Parathyroid adenoma (tissue), 2 donors: Measurements from ENCODE around the gene CDC25B.
A peak's percentile ranks its signal among the peaks of the same experiment; 100 is the strongest.

Experiments
- H2AFZ ChIP-seq: fragments of 300-600 bp; sonication (generic); one replicate; pipeline ENCODE4 v1.7.0; 2017; ENCODE audit warnings: antibody characterized with exemption, mild to moderate bottlenecking
- H3K27ac ChIP-seq: fragments of 300-600 bp; sonication (generic); one replicate; pipeline ENCODE4 v1.7.0; 2017
- H3K27me3 ChIP-seq: fragments of 300-600 bp; sonication (generic); one replicate; pipeline ENCODE4 v1.7.0; 2017; ENCODE audit warnings: low read length; ENCODE audit not compliant: control insufficient read depth, insufficient read depth
- H3K36me3 ChIP-seq: fragments of 300-600 bp; sonication (generic); one replicate; pipeline ENCODE4 v1.7.0; 2017; ENCODE audit warnings: low read length; ENCODE audit not compliant: control insufficient read depth, insufficient read depth
- H3K4me1 ChIP-seq: fragments of 300-600 bp; sonication (generic); one replicate; pipeline ENCODE4 v1.7.0; 2017; ENCODE audit warnings: control low read depth
- H3K4me2 ChIP-seq: fragments of 300-600 bp; sonication (generic); one replicate; pipeline ENCODE4 v1.7.0; 2017; ENCODE audit warnings: low read length
- H3K4me3 ChIP-seq: fragments of 300-600 bp; sonication (generic); one replicate; pipeline ENCODE4 v1.7.0; 2017; ENCODE audit warnings: low read depth, low read length
- H3K79me2 ChIP-seq: fragments of 300-600 bp; sonication (generic); one replicate; pipeline ENCODE4 v1.7.0; 2017; ENCODE audit warnings: control low read depth
- H3K9ac ChIP-seq: fragments of 300-600 bp; sonication (generic); one replicate; pipeline ENCODE4 v1.7.0; 2017; ENCODE audit warnings: mild to moderate bottlenecking
- H3K9me3 ChIP-seq: fragments of 300-600 bp; sonication (generic); one replicate; pipeline ENCODE4 v1.7.0; 2017; ENCODE audit warnings: low read length; ENCODE audit not compliant: control insufficient read depth
- TF ChIP-seq, protein P1 (sequence below): fragments of 300-600 bp; sonication (generic); IDR thresholded peaks from one replicate; pipeline ENCODE4 v1.7.0; 2017; ENCODE audit warnings: antibody characterized with exemption, mild to moderate bottlenecking
- donor health status: primary hyperparathyroidism.

Gene CDC25B

DNA sequence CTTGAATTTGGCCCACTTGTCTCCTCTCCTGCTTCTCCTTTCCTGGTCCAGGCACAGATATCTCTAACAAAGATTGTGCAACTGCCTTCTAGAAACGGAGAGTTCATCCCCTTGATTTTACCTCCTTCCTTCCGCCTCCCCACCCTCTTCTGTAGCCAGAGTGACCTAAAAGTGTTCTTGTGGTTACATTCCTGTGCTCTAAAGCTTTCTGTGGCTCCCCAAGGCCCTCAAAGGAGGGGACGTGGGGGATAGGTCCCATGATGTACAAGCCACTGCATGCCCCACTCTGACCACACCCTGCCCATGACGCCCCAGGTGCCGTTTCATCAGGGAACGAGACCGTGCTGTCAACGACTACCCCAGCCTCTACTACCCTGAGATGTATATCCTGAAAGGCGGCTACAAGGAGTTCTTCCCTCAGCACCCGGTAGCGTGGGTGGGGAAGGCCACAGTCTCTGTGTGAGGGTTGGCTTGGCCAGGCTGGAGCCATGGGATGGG, 8.2 kb downstream of the CDC25B start:
- no peak overlapping the region for H3K9ac ChIP-seq
- H3K36me3 ChIP-seq: no peaks in the 10 kb centered on the region
- no peak overlapping the region for H3K27ac ChIP-seq
- TF ChIP-seq, protein P1, sequence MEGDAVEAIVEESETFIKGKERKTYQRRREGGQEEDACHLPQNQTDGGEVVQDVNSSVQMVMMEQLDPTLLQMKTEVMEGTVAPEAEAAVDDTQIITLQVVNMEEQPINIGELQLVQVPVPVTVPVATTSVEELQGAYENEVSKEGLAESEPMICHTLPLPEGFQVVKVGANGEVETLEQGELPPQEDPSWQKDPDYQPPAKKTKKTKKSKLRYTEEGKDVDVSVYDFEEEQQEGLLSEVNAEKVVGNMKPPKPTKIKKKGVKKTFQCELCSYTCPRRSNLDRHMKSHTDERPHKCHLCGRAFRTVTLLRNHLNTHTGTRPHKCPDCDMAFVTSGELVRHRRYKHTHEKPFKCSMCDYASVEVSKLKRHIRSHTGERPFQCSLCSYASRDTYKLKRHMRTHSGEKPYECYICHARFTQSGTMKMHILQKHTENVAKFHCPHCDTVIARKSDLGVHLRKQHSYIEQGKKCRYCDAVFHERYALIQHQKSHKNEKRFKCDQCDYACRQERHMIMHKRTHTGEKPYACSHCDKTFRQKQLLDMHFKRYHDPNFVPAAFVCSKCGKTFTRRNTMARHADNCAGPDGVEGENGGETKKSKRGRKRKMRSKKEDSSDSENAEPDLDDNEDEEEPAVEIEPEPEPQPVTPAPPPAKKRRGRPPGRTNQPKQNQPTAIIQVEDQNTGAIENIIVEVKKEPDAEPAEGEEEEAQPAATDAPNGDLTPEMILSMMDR: no peak
- no peak overlapping the region for H2AFZ ChIP-seq
- H3K4me2 ChIP-seq: no peak overlapping the region
- H3K4me3 ChIP-seq: no peak overlapping the region
- no peaks in the 10 kb centered on the region for H3K9me3 ChIP-seq
- peaks cover 37% of the 10 kb centered on the region for H3K4me1 ChIP-seq
- H3K27me3 ChIP-seq: no peaks in the 10 kb centered on the region
- H3K79me2 ChIP-seq: peaks cover 3% of the 10 kb centered on the region

DNA sequence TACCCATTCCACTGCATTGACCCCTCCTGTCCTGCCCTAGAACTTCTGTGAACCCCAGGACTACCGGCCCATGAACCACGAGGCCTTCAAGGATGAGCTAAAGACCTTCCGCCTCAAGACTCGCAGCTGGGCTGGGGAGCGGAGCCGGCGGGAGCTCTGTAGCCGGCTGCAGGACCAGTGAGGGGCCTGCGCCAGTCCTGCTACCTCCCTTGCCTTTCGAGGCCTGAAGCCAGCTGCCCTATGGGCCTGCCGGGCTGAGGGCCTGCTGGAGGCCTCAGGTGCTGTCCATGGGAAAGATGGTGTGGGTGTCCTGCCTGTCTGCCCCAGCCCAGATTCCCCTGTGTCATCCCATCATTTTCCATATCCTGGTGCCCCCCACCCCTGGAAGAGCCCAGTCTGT, 8.7 kb downstream of the CDC25B start:
- Histone ChIP-seq H3K27ac (no peak overlapping the region), H3K4me1 (peaks cover 34% of the 10 kb centered on the region), H3K36me3 (no peaks in the 10 kb centered on the region)

DNA sequence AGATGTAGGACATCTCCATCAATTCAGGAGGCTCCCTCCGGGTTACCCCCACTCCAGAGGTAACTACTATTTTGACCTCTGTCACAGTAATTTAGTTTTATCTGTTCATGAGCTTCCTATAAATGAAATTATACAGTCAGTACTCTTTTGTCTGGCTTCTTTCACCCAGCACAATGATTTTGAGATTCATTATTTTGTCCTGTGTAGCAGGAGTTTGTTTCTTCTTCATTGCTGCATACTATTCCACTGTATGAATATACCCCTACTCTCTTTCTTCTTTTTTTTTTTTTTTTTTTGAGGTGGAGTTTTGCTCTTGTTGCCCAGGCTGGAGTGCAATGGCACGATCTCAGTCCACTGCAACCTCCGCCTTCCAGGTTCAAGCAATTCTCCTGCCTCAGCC, 12.4 kb downstream of the CDC25B start:
- Histone ChIP-seq H3K27me3 (no peaks in the 10 kb centered on the region), H3K4me1 (peaks cover 43% of the 10 kb centered on the region), H3K9ac (no peak overlapping the region), H3K4me3 (no peak overlapping the region), H3K4me2 (peak overlapping the region; percentile 48), H2AFZ (no peak overlapping the region), H3K79me2 (no peaks in the 10 kb centered on the region), H3K36me3 (no peaks in the 10 kb centered on the region), H3K9me3 (no peaks in the 10 kb centered on the region), H3K27ac (peak overlapping the region; percentile 89)
- TF ChIP-seq, protein P1: no peak

More for the DNA sequence above, 8.7 kb downstream of the CDC25B start:
- no peak overlapping the region for H3K4me3 ChIP-seq
- TF ChIP-seq, protein P1: no peak
- H3K79me2 ChIP-seq: peaks cover 3% of the 10 kb centered on the region
- H3K9me3 ChIP-seq: no peaks in the 10 kb centered on the region
- H2AFZ ChIP-seq: no peak overlapping the region
- no peak overlapping the region for H3K4me2 ChIP-seq
- H3K9ac ChIP-seq: no peak overlapping the region
- H3K27me3 ChIP-seq: no peaks in the 10 kb centered on the region

DNA sequence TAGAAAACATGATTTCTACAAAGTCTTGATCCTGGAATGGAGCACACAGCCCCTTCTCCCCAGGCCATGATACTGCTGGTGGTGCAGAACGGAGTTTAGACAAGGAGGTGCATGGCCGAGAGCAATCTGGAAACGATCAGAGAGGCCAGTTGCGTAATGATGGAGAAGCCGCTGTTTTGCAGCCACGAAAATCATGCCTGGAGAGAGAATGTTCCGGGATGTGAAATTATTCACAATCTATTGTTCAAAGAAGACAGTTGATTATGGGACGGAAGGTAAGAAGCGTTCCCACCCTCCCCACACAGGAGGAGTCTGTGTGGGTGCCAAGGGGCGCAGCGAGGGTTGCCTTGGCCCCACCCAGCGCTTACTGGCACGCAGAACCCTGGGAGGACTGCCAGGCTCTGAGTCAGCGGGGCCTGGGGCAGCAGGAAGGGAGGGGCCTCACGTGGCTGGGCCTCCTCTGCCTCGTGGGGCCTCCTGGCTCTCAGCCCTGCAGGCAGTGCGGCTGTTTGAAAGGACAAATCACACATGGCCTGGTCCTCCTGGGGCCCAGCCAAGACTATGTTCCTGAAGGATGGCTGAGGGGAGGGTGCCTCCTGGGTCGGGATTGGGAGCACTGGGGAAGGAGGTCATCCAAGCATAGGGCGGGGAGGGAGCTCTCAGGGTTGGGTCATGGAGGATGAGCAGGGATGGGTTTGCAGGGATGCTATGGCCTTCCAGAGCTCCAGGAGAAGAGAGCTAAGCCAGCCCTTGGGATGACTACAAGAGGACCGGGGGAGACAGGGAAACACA, 15.6 kb downstream of the CDC25B start:
- peak overlapping the region; percentile 25 for H3K9ac ChIP-seq
- H3K4me3 ChIP-seq: peak overlapping the region; percentile 58
- peak overlapping the region; percentile 100 for H3K27ac ChIP-seq
- H3K36me3 ChIP-seq: no peaks in the 10 kb centered on the region
- H2AFZ ChIP-seq: peak overlapping the region; percentile 90
- peaks cover 33% of the 10 kb centered on the region for H3K4me1 ChIP-seq
- H3K79me2 ChIP-seq: no peaks in the 10 kb centered on the region
- H3K4me2 ChIP-seq: peak overlapping the region; percentile 66
- H3K9me3 ChIP-seq: no peaks in the 10 kb centered on the region
- TF ChIP-seq, protein P1: peak; percentile 6
- H3K27me3 ChIP-seq: no peaks in the 10 kb centered on the region
